ENCODE data around the gene CCM2. TPM values are rescaled to one million over a fixed set of nuclear protein-coding genes. Genes with fewer than 3 reads are reported as not detected.

The CCM2 gene
- total and polyA plus RNA-seq, 2 experiments from 2014 or later = 24.9 to 40.1 TPM

GRCh38 chr7:44965441-44965903 is 34.5 kb upstream of the CCM2 start (continued):
- TF ChIP-seq ZNF462 (CRISPR knock-in tag; IDR thresholded peaks at IDR 0.05) (no peak), ZNF331 (CRISPR knock-in tag; IDR thresholded peaks at IDR 0.05; ENCODE audit: low read depth) (no peak), STAT1 (IDR thresholded peaks at IDR 0.05; ENCODE audit: unreplicated experiment) (no peak), ZNF114 (CRISPR knock-in tag; IDR thresholded peaks at IDR 0.05) (no peak), POLR2AphosphoS5 (IDR thresholded peaks at IDR 0.05; ENCODE audit: low read depth) (no peak)

GRCh38 chr7:44965937-44966730 is 33.9 kb upstream of the CCM2 start:
- DNase-seq (ENCODE audit: low spot score) (no peak), ATAC-seq (no peak)
- H3K27ac Mint-ChIP-seq = no peak overlapping the region
- H3K9me3 Mint-ChIP-seq = no peaks in the 10 kb centered on the region
- no peaks in the 10 kb centered on the region for H3K9me2 ChIP-seq (ENCODE audit: insufficient read depth)
- H3K79me2 ChIP-seq (replicated peaks; ENCODE audit: insufficient read depth) = no peaks in the 10 kb centered on the region
- no peaks in the 10 kb centered on the region for H4K20me1 ChIP-seq (replicated peaks; ENCODE audit: insufficient read depth)
- H3K4me1 Mint-ChIP-seq = no peaks in the 10 kb centered on the region
- H3K4me1 ChIP-seq (ENCODE audit: insufficient read depth) = no peaks in the 10 kb centered on the region
- 0 out of 2 replicates have a peak, but pooled peaks cover 4% of the 10 kb centered on the region for H3F3A ChIP-seq (replicated peaks; ENCODE audit: low read depth)
- no peak overlapping the region for H3K4me2 ChIP-seq
- H3K36me3 ChIP-seq (ENCODE audit: insufficient read depth) = no peaks in the 10 kb centered on the region
- H3K4me3 Mint-ChIP-seq = no peak overlapping the region
- no peak overlapping the region for H3K4me3 ChIP-seq
- H3K27me3 ChIP-seq (ENCODE audit: insufficient read depth) = peaks cover 22% of the 10 kb centered on the region
- no peak overlapping the region for H3K27ac ChIP-seq (ENCODE audit: low read depth)
- H3K27me3 Mint-ChIP-seq (ENCODE audit: insufficient read depth, low read depth, poor library complexity) = peaks cover 22% of the 10 kb centered on the region
- H3K36me3 Mint-ChIP-seq (ENCODE audit: low read depth) = no peaks in the 10 kb centered on the region
- no peak overlapping the region for H2AFZ ChIP-seq
- no peak for TF ChIP-seq CREB1 (CRISPR knock-in tag; IDR thresholded peaks at IDR 0.05; ENCODE audit: low read depth)
- no peak for TF ChIP-seq JUNB (IDR thresholded peaks at IDR 0.05; ENCODE audit: unreplicated experiment)
- no peak for TF ChIP-seq STAT1 (IDR thresholded peaks at IDR 0.05; ENCODE audit: unreplicated experiment)
- TF ChIP-seq ZNF114 (CRISPR knock-in tag; IDR thresholded peaks at IDR 0.05) = no peak
- TF ChIP-seq EZH2 (IDR thresholded peaks at IDR 0.05; ENCODE audit: low read depth, unreplicated experiment) = no peak
- no peak for TF ChIP-seq EZH2phosphoT487 (IDR thresholded peaks at IDR 0.05; ENCODE audit: unreplicated experiment)
- no peak for TF ChIP-seq CTCF (conservative IDR thresholded peaks at IDR 0.05; ENCODE audit: low read depth in 2 of 2)
- TF ChIP-seq POLR2AphosphoS5 (IDR thresholded peaks at IDR 0.05; ENCODE audit: low read depth) = no peak

Measured in GM23338 (cell line).